GM12874 (cell line): ENCODE results near the gene TMEM218.

Experiments
- TF ChIP-seq, protein P1 (sequence below): IDR thresholded peaks from 2 replicates; pipeline ENCODE4 v1.5.1; 2011; ENCODE audit warnings: low read depth, mild to moderate bottlenecking, control low read depth, low read length, moderate library complexity; ENCODE audit not compliant: insufficient read depth

TMEM218 gene

DNA sequence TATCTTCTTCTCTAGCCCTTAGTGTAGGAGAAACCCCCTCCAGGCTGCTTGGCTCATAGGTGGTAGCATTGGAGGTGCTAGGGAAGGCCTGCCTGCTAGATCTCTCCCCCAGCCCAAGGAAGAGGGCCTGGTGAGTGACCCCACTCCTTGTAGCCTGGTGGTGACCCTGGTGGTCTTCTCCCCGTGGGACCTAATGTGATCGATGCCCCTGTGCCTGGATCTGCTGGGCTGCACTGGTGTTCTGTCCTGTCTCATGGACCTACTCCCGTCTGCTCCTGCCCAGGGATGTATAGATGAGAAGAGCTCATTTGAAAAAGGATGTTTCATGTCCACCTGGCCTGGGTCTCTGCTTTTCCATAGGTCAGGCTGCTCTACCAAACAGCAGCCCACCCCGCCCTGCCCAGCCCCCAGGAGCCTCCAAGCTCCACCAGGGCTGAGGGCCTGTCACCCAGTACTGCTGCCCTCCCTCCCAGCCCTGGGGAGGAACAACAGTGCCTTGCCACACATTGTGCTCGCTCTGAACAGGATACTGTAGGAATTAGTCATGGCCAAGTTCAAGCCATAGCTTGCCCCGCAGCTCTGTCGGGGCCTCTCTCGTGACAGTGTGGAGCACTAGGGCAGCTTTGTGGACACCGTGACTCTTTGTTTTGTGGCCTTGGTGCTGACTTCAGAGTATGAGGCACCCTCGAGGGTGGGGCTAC, 28.7 kb downstream of the TMEM218 start:
- TF ChIP-seq, protein P1, sequence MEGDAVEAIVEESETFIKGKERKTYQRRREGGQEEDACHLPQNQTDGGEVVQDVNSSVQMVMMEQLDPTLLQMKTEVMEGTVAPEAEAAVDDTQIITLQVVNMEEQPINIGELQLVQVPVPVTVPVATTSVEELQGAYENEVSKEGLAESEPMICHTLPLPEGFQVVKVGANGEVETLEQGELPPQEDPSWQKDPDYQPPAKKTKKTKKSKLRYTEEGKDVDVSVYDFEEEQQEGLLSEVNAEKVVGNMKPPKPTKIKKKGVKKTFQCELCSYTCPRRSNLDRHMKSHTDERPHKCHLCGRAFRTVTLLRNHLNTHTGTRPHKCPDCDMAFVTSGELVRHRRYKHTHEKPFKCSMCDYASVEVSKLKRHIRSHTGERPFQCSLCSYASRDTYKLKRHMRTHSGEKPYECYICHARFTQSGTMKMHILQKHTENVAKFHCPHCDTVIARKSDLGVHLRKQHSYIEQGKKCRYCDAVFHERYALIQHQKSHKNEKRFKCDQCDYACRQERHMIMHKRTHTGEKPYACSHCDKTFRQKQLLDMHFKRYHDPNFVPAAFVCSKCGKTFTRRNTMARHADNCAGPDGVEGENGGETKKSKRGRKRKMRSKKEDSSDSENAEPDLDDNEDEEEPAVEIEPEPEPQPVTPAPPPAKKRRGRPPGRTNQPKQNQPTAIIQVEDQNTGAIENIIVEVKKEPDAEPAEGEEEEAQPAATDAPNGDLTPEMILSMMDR = no peak

DNA sequence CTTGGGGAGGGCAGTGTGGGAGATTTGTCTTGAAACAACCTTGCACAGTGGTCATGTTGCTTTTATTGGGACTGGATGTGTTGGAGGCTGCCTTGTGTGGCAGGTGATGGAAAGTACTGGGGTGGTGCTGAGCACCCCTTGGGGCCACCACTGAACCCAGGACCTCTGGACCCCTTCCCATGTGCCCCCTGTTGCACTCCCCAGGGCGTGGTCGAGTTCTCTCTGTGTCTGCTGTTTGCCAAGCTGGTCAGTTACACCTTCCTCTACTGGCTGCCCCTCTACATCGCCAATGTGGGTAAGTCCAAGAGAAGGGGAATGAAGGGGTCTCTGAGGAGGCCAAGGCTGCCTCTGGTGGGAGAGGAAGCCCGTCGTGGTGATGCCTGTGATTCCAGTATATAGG, 29.4 kb downstream of the TMEM218 start:
- TF ChIP-seq, protein P1 = no peak

DNA sequence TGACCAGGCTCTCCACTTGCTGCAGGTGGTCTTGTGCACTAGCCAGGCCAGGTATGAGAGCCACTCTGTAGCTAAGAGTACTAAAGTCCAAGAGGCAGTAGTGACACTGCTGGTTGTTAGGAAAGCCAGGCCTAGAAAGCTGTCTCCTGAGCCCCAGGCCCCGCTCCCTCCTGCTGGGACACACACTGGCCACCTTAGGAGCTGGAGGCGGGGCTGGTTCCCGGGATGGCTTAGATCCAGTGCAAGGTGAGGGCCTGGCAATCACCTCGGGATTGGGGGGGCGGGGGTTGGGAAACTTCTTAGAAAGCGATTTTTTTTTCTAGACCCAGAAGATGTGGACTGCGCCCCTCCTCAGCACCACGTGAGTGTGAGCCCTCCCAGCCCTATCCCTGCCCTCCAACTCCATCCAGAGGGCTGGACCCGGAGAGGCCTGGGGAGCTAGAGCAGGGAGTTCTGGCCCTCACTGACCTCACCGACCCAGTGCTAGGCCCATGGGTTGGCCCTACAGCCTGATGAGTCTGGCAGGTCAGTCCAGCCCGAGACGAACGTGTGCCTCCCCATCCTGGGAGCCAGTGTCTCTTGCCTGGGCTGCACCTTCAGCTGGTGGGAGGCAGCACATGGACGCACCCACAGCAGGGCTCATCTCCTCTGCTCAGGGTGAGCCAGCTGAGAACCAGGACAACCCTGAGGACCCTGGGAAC, 30.2 kb downstream of the TMEM218 start:
- TF ChIP-seq, protein P1 = no peak

DNA sequence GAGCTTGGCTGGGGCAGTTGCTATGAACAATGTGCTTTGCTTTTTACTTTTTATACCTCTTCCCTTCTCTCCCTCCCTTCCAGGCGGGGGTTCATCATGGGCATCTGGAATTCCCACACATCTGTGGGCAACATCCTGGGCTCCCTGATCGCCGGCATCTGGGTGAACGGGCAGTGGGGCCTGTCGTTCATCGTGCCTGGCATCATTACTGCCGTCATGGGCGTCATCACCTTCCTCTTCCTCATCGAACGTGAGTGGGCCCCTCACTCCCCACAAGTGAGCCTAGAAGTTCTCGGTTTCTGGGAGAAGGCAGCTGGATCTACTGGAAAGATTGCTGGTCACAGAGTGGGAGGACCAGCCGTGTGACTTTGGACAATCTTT, 30.9 kb downstream of the TMEM218 start:
- TF ChIP-seq, protein P1 = no peak

DNA sequence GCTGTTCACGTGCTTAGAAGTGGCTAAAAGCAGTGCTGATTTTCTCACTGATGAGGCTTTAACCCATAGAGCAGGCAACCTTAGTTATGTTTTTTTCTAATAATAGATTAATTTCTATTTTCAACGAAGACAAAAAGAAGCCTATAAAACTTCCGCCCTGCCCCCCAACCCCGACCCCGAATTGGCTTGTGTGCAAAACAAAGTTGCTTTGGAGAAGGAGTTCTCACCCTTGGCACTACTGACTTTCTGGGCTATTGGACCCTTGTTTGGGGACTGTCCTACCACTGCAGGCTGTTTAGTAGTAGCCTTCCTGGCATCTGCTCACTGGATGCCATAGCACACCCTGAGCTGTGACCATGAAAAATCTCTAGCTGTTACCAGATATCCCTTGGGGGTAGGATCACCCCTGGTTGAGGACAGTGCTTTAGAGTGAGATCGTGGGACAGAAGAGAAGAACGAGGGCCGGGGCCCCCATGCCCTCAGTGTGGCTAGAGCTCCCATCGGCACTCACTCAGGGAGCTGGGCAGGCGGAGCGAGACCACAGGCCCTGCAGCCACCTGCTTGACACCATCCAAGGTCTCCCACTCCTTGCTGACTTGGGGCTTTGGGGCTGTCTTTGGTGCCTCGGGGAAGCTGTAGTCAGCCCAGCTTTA, 31.4 kb downstream of the TMEM218 start:
- TF ChIP-seq, protein P1 = no peak

DNA sequence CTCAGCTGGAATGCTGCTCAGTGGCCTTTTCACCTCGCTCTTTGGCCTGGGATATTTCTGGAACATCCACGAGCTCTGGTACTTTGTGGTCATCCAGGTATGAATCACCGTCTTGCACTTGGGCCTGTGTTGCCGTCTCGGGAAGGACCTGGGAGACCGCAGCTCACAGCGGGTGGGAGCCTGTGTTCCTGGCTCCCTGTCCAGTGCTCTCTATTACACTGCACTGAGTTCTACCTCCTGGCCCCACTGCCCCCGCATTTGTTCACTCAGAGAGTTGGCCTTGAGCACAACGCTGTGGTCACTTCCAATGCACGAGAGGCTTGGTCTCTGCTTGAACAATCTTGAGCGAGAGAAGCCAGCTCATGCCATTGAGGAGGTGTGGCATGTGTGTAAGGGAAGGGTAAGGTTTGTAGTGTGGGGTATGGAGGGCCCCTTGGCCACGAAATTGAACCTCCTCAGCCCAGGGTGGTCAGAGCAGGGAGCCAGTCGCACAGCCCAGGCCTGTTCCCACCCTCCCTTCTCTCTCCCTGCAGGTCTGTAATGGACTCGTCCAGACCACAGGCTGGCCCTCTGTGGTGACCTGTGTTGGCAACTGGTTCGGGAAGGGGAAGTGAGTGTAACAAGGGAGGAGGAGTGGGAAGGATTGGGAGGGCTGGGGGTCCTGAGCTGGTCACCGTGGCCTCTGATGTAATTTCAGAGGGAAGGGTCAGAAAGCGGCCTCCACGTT, 32.1 kb downstream of the TMEM218 start:
- TF ChIP-seq, protein P1 = no peak

DNA sequence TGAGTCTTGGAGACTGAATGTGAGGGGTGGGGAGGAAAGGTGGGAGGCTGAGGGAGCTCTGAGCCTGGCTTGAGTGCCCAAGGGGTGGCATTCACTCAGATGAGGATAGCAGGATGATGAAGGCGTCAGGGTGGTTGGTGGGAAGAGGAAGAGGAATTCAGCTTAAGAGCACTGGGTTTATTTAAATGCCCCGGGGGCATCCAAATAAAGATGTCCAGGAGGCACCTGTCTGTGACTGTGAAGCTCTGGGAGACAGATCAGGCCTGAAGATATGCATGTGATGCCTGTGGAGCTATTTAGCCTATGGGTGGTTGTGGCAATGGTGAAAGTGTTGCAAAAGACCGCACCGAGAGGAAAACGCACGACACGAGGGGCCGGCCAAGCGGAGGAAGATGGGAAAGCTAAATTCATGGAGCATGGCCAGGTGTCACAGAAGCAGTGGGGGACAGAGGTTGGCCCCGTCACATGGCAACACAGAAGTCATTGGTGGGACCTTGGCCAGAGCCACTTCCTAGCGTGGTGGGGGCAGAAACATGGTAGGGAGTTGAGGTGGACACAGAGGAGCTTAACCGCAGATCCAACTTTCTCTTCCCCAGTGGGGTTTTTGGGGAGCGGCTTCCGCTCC, 32.8 kb downstream of the TMEM218 start:
- TF ChIP-seq, protein P1 = no peak
